GM12872 (cell line): ENCODE results near the gene PNPO.

ENCODE experiments used
- CTCF ChIP-seq: IDR thresholded peaks from 3 replicates; pipeline ENCODE4 v1.5.1; 2011; ENCODE audit warnings: low read depth, mild to moderate bottlenecking, low read length, moderate library complexity; ENCODE audit not compliant: insufficient read depth

Gene PNPO

GRCh38 chr17:47983492-47984223, 42.3 kb downstream of the PNPO start:
- TF ChIP-seq CTCF, result no peak

- TF ChIP-seq CTCF, result no peak
These were observed 45.1 kb downstream of the PNPO start for GRCh38 chr17:47986520-47986919.

- no peak for TF ChIP-seq CTCF
These were observed 46.0 kb downstream of the PNPO start for GRCh38 chr17:47987240-47987835.

GRCh38 chr17:47989159-47989558, 47.8 kb downstream of the PNPO start:
- no peak for TF ChIP-seq CTCF

GRCh38 chr17:47989700-47990099, 48.3 kb downstream of the PNPO start:
- TF ChIP-seq CTCF, result no peak

- no peak for TF ChIP-seq CTCF
These were observed 49.8 kb downstream of the PNPO start for GRCh38 chr17:47990962-47991731.

GRCh38 chr17:47992216-47992615, 50.8 kb downstream of the PNPO start:
- TF ChIP-seq CTCF, result no peak
